Measurements from ENCODE around the gene KCNIP3. TPM values are rescaled to one million over a fixed set of nuclear protein-coding genes. Genes with fewer than 3 reads are reported as not detected.
A peak's percentile ranks its signal among the peaks of the same experiment; 100 is the strongest.

KCNIP3 gene
- total RNA-seq, 1 donor from 2014 or later, result 0.64 TPM

DNA sequence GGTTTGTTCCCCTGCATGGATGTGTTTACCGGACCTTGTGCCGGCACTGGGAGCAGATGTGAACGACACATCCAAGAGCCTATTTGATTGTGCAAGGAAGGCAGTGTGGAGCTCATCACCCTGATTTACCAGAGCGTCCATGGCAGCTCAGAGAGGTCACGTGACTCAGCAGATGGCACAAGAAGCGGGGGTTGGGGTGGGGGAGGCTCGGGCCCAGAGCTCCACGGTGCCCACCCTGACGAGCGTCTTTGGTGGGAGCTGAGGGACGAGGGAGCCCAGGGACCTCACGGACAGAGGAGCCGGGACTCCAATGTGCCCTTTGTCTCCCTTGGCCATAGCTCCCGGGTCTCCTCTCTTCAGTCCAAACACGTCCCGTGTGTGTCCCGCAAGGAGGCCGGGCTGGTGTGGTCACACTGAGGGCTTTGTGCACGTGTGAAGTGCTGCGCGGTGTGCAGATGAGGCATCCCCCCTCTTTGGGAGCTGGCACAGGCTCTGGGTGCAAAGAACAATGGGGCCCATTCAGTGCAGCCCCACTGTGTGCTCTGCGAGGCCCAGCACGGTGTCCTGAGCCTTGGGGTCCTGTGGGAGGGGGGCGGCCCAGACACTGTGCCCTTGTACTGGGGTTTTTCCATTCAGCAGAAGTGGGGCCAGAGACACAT lies 15.5 kb downstream of the KCNIP3 start:
- Histone ChIP-seq H3K9me3 (ENCODE audit: low read depth) (no peaks in the 10 kb centered on the region), H3K4me3 (no peak overlapping the region), H4K20me1 (ENCODE audit: low read depth) (no peaks in the 10 kb centered on the region), H3K4me1 (no peaks in the 10 kb centered on the region), H3K27me3 (no peaks in the 10 kb centered on the region), H2AFZ (replicated peaks) (no peak overlapping the region), H3K4me2 (no peak overlapping the region), H3K79me2 (ENCODE audit: low read depth) (no peaks in the 10 kb centered on the region), H3K27ac (no peak overlapping the region), H3K36me3 (no peaks in the 10 kb centered on the region), H3F3A (ENCODE audit: low read depth) (no peaks in the 10 kb centered on the region), H3K9ac (no peak overlapping the region)
- no peak for DNase-seq (ENCODE audit: low spot score)
- peaks cover 5% of the 10 kb centered on the region for H3K9me3 Mint-ChIP-seq
- no peak overlapping the region for H3K27ac Mint-ChIP-seq
- H3K4me1 Mint-ChIP-seq, result peaks cover 29% of the 10 kb centered on the region
- H3K36me3 Mint-ChIP-seq, result no peaks in the 10 kb centered on the region
- H3K27me3 Mint-ChIP-seq (ENCODE audit: insufficient read depth, low read depth), result peaks cover 3% of the 10 kb centered on the region
- no peak overlapping the region for H3K4me3 Mint-ChIP-seq
- TF ChIP-seq EZH2phosphoT487 (IDR thresholded peaks at IDR 0.05), result no peak
- no peak for TF ChIP-seq EZH2 (IDR thresholded peaks at IDR 0.05)
- TF ChIP-seq, protein P1, sequence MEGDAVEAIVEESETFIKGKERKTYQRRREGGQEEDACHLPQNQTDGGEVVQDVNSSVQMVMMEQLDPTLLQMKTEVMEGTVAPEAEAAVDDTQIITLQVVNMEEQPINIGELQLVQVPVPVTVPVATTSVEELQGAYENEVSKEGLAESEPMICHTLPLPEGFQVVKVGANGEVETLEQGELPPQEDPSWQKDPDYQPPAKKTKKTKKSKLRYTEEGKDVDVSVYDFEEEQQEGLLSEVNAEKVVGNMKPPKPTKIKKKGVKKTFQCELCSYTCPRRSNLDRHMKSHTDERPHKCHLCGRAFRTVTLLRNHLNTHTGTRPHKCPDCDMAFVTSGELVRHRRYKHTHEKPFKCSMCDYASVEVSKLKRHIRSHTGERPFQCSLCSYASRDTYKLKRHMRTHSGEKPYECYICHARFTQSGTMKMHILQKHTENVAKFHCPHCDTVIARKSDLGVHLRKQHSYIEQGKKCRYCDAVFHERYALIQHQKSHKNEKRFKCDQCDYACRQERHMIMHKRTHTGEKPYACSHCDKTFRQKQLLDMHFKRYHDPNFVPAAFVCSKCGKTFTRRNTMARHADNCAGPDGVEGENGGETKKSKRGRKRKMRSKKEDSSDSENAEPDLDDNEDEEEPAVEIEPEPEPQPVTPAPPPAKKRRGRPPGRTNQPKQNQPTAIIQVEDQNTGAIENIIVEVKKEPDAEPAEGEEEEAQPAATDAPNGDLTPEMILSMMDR (IDR thresholded peaks at IDR 0.05), result no peak

DNA sequence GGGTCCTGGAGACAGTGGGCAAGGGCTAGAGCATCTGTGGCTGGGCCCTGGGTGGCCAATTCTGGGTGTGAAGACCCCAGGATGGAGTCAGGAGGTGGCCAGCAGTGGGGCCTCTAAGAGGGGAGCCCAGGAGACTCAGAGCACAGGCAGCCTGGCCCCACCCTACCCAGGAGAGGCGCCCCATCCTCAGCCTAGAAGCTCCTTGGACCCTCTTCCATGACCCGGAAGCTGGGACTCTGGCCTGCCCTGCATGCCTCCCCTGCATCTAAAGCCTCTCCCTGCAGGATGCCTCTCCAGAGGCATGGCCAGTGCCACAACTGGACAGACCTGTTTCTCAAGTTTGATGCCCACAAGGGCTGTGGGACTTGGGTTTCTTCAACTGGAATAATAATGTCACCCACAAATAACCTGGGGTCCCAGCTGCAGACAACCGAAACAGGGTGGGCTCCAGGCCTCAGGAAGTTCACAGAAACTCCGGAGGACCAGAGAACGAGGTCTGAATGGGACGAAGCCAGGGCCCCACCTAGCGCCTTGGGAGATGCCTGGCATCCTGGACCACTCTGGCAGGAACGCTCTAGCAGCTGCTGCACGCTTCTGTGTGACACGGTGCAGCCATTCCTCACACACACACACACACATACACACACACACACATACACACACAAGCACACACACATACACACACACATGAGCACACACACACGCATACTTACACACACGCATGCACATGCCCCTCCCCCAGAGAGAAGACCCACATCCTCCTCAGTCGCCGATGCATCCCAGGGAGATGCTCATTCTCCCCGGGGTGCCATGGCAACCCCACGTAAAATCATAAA lies 16.4 kb downstream of the KCNIP3 start:
- Histone ChIP-seq H3K4me1 (no peaks in the 10 kb centered on the region), H2AFZ (replicated peaks) (no peak overlapping the region), H4K20me1 (ENCODE audit: low read depth) (no peaks in the 10 kb centered on the region), H3K27me3 (no peaks in the 10 kb centered on the region), H3F3A (ENCODE audit: low read depth) (no peaks in the 10 kb centered on the region), H3K9me3 (ENCODE audit: low read depth) (no peaks in the 10 kb centered on the region), H3K4me3 (no peak overlapping the region), H3K4me2 (no peak overlapping the region), H3K36me3 (no peaks in the 10 kb centered on the region), H3K27ac (no peak overlapping the region), H3K79me2 (ENCODE audit: low read depth) (no peaks in the 10 kb centered on the region), H3K9ac (no peak overlapping the region)
- peaks cover 5% of the 10 kb centered on the region for H3K9me3 Mint-ChIP-seq
- no peak for DNase-seq (ENCODE audit: low spot score)
- H3K27me3 Mint-ChIP-seq (ENCODE audit: insufficient read depth, low read depth), result peaks cover 3% of the 10 kb centered on the region
- peaks cover 26% of the 10 kb centered on the region for H3K4me1 Mint-ChIP-seq
- H3K36me3 Mint-ChIP-seq, result no peaks in the 10 kb centered on the region
- peak overlapping the region; percentile 93 for H3K27ac Mint-ChIP-seq
- TF ChIP-seq, protein P1 (IDR thresholded peaks at IDR 0.05), result no peak
- TF ChIP-seq EZH2 (IDR thresholded peaks at IDR 0.05) (no peak), EZH2phosphoT487 (IDR thresholded peaks at IDR 0.05) (no peak)
- H3K4me3 Mint-ChIP-seq, result no peak overlapping the region

DNA sequence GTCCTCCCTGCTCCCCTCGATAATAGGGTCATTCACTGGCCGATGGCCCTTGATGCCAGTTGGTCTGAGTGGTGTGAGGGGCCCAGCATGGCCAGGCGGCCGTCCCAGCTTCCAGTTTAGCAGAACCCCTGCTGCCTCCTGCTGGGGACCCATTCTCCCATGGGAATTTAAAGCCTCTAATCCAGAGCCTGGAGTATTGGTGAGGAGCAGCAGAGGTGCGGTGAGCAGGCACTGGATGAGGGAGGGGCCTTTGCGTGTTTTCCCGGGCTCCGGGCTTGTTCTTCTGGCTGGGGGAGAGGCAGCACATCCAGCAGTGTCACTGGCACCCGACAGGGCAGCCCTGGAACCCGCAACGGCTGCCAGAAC lies 17.4 kb downstream of the KCNIP3 start:
- H3K27ac ChIP-seq, result no peak overlapping the region
- no peaks in the 10 kb centered on the region for H3K27me3 ChIP-seq
- Mint-ChIP-seq H3K36me3 (no peaks in the 10 kb centered on the region), H3K4me1 (peaks cover 22% of the 10 kb centered on the region), H3K9me3 (peaks cover 5% of the 10 kb centered on the region), H3K4me3 (no peak overlapping the region), H3K27me3 (ENCODE audit: insufficient read depth, low read depth) (peaks cover 8% of the 10 kb centered on the region), H3K27ac (no peak overlapping the region)
- TF ChIP-seq EZH2 (IDR thresholded peaks at IDR 0.05) (no peak), EZH2phosphoT487 (IDR thresholded peaks at IDR 0.05) (no peak)
- TF ChIP-seq, protein P1 (IDR thresholded peaks at IDR 0.05), result no peak
- H3K36me3 ChIP-seq, result no peaks in the 10 kb centered on the region
- H3K4me3 ChIP-seq, result no peak overlapping the region
- H3K9me3 ChIP-seq (ENCODE audit: low read depth), result no peaks in the 10 kb centered on the region
- no peaks in the 10 kb centered on the region for H4K20me1 ChIP-seq (ENCODE audit: low read depth)
- H3K79me2 ChIP-seq (ENCODE audit: low read depth), result no peaks in the 10 kb centered on the region
- DNase-seq (ENCODE audit: low spot score), result no peak
- peak overlapping the region; percentile 50 for H2AFZ ChIP-seq (replicated peaks)
- no peak overlapping the region for H3K4me2 ChIP-seq
- no peak overlapping the region for H3K9ac ChIP-seq
- no peaks in the 10 kb centered on the region for H3K4me1 ChIP-seq
- no peaks in the 10 kb centered on the region for H3F3A ChIP-seq (ENCODE audit: low read depth)

Data from neural progenitor cell (in vitro differentiated cells).